ENCODE data around the gene WDR33.

Gene WDR33

DNA sequence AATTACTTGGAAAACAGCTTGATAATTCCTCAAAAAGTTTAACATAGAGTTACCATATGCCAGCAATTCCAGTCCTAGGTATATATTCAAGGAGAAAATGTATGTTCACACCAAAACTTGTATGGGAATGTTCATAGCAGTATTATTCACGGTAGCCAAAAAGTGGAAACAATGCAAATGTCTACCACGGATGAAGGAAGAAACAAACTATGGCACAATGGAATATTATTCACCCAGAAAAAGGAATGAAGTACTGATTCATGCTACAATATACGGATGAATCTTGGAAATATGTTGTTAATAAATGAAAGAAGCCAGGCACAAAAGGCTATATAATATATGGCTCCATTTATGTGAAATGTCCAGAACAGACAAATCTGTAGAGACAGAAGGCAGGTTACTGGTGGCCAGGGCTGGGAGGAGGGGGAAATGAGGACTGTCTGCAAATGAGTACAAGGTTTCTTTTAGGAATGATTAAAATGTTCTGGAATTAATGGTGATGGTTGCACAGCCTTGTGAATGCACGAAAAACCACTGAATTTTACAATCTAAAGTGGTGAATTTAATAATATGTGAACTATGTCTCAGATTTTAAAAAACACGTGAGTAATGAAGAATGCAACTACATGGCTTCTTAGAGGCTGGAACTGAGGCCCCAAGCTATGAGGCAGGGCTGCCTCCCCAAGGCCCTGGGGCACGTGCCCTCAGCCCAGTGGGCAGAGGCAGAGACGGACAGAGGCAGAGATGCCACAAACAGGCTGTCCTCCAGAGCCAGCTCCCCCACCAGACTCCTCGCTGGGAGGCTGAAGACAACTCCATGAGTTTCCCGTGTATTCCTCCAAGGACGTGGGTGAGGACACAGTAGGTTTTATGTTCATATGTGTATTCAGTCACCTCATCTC is 140.7 kb downstream of the WDR33 start:
- no peak for DNase-seq

DNA sequence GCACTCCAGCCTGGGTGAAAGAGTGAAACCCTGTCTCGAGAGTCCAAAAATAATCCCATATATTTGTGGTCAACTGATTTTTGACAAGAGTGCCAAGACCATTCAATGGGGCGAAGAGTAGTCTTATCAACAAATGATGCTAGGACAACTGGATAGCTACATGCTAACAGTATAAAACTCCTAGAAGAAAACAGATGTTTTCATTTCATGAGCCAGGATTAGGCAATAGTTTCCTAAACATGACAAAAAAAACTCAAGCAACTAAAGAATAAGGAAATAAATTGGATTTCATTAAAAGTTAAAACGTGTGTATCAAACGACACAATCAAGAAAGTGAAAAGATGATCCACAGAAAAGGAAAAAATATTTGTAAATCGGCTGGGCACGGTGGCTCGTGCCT is 141.9 kb downstream of the WDR33 start:
- DNase-seq = no peak

DNA sequence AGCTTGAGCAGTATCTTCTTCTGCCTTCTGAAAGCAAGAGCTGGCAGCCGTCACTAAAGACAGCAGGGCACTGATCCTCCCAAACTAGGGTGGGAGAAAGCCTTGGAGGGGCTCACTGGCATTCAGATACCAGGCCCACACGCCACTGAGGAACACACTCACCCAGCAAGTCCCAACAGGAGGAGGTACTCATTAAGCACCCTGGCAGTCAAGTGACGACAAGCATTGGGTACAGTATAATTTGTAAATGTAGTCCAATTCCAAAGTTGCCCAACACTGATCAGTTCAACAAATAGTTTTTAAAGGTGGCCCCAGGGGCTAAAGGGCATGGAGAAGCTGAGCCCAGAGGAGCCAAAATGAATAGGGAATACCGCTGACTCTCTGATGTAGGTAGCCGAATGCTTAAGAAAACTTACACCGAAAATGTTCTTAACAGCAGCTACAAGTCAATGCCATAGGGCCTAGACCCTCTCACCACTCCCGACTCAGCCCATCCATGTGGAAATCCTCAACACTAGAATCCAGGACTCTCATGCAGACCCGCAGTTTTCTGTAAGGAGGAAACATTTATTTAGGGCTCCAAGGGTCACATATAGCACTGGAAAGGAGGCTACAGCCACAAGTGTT is 145.6 kb downstream of the WDR33 start:
- no peak for DNase-seq

DNA sequence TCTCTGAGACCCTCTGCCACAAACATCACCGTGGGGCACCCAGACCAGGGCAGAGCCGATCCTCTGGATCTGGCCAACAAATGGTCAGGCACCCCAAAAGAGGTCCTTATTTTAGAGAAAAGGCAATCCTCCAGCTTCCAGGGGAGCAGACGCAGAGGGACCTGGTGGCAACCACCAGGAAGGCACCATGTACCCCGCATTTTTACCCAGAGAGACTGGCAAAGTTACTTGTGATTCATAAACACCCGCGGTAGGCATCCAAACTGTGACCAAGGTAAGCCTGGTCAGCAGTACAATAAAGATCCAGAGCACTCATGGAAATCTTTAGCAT is 146.1 kb downstream of the WDR33 start:
- DNase-seq = no peak

DNA sequence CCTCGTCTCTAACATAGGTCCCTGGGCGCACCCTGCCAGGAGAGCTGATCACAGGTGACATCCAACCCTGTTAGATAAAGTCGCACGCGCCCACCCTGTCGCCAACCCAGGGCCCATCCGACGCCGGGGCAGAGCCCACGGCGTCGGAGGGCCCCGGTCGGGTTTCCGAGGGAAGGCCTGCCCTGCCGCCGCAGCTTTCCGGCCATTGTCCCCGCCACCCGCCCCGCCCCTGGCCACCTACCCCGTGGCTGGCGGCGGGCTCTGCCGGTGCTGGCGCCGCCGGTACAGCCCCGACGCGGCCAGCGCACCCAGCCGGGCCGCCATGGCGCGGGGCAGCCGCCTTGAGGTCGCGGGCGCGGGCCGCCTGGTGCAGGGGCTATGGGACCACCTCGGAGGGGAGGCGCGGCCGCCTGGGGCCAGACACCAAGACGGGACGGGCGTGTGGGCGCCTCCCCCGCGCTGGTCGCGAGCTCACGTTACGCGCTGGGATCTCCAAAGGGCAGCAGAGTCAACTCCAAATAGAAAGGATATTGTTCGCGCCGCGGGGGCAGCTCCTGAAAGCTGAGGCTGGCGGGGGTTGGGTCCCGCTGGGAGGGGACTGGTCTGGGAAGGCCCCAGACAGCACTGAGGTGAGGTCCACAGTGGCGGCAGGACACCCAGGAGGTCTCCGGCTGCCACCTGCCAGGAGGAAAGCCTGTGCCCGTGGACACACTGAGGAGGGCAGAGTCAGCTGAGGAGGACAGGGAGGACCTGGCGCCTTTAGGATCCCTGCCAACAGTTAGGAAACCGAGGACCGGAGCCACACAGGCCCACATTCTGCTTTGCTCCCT is 146.7 kb downstream of the WDR33 start:
- DNase-seq = no peak

DNA sequence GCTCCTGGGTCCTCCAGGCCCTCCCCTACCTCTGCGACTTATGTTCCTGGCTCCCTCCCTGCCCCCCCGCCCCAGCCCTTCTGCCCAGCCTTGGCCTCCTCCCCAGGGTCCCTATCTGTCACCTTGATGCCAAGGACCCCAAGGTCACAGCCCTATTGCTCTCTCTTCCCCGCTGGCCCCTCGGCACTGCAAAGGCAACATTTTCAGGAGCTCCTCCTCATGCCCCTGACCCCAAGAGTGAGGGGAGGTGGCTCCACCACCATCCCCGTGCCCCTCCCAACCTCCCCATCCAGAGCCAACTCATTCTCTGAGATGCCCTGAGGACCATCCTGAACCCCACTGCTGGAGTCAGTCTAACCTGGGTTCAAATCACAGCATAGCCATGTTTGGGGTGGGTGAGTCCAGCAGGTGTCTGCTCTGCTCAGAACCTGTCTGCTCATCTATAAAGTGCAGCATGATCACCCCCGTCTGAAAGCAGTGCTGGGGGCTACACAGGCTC is 147.4 kb downstream of the WDR33 start:
- no peak for DNase-seq

DNA sequence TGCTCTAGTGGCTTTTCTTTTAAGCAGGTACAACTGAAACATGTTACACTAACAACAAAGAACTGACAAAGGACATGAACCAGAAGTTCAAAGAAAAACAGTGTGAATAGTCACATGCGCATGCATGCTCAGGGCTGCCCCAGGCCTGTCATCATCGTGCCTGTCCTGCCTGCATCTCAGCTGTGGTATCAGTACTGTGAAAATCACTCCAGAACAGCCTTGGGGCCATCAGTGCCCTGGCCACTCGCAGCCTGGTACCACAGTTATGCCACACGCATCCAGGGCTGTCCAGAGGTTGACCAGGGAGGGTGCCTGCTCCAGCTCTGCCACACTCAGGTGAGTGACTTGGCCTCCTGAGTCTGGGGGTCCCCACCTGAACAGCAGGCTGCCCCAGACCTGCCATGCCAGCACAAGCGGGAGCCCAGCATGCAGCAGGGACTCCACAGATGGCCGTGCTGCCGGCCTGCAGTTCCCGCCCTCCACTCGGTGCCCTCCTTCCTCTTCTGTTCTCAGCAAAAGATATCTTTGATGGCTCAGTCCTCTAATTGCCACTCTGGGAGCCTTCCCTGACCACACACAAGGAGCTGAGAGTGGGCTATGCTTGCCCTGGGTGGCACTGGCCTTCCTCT is 147.9 kb downstream of the WDR33 start:
- no peak for DNase-seq

DNA sequence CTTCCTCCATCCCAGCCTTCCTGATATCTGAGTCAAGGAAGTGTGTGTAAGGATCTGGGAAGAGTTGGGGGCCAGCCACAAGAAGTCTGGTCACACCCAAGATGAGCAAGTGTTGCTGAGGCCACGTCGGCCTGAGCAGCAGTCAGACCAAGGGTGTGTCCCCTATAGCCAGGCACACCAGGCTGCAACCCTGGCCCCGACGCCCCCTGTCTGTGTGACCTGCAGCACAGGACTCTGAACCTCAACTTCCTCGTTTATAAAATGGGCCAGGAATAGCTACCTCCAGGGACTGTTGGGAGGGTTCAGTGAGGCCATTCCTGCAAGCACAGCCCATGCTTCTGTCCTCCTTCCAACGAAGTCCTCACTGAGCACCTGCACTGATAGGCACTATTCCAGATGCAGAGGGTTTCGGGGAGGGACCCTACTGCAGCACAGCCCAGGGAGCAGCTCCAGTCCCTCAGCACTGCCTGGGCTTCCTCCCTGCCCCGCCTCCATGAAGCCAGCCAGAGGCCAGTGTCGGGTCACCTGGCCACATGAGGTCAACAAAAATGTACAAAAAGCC is 148.9 kb downstream of the WDR33 start:
- DNase-seq = no peak

DNA sequence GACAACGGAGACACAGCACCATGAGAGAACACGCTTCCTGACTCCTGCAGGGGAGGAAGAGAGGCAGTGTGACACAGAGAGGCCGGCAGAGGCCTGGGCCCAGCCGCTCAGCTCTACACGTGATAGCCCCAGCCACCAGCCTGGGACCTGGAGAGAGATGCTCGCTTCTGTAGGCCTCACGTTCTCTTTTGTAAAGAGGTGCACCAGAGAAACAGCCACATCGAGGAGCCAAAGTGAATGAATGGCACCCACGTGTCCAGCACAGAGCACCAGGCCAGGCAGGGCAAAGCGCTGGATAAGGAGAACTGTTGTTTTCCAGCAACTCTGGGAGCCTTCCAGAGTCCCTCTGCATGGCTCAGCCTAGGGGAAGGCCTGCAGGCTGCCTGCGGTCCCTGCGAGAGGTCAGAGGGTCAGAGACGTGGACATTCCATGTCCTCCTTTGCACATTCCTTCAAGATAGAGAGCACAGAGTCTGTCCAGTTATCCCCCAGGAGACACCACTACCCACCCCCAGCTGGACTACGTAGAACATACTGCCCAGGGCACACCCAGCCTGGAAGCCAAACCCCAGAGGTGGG is 149.8 kb downstream of the WDR33 start:
- DNase-seq = no peak

DNA sequence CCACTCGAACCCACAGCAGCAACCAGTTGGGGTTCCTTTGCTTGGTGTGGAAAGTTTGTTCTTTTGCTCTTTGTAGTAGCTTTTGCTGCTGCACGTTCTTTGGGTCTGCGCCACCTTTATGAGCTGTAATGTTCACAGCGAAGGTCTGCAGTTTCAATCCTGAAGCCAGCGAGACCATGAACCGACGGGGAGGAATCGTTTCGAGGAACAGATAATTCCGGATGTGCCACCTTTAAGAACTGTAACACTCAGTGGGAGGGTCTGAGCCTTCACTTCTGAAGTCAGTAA is 150.7 kb downstream of the WDR33 start:
- no peak for DNase-seq

DNA sequence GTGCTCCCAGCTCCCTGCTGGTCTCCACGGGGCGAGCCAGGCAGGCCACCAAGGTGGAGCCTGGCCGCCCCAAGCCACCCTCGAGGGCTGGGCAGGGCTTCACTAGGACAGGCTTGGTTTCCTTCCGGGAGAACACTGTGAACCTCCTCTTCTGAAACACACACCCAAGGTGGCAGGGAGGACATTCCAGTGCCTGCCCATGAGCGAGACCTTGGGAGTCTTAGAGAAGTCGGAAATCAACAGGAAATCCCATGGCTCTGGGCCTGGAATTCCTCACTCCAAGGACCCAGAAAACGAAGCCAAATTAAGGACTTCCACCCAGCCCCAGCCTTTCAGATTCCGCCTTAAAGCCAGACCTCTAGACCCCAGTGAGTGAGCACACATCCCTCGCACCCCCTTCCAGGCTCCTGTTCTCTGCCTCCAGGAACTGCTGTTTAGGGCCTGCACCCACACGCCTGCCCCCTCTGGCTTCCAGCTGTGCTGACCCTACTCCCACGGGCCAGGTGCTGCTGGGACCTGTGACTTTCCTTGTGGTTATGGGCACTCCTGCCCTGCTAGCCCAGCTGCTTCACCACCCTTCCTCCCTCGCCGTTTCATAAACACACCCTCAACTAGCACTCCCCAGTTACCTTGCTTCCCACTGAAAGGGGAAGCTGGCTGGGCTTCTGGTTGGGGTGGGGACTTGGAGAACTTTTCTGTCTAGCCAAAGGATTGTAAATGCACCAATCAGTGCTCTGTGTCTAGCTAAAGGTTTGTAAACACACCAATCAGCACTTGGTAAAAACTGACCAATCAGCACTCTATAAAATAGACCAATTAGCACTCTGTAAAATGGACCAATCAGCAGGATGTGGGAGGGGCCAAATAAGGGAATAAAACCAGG is 151.3 kb downstream of the WDR33 start:
- DNase-seq = no peak

DNA sequence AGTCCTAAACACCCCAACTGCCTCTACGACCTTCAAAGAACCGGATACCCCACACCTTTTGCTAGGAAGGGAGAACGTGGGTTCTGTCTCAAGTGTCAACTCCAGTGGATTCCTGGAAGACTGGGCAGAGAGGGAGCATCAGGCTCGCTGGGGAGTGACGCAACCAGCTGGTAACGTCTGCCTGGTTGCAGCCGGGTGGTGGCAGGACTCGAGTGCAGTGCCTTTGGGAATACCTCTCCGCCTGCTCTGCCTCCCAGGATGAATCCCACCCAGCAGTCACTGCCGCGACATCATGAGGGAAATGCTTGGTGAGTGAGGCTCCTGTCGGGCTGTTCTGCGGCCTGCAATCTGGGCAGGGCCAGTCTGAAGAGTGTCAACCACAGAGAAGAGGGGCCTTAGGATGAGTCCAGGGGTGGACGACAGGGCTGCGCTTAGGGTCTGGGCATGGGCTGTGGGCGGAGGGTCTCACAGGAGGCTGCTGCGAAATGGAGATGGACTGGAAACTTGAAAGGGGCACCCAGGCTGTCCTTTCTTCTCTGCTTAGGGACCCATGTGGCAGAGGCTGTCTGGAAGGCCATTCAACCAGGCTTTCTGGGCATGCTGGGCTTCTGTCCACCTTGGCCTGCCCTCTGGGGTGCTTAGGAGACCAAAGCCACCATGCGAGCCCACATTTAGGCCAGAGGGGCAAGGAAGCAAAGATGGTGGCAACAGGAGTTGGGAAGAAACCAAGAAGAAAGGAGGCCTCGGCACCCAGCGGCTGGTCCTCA is 152.1 kb downstream of the WDR33 start:
- DNase-seq = no peak

DNA sequence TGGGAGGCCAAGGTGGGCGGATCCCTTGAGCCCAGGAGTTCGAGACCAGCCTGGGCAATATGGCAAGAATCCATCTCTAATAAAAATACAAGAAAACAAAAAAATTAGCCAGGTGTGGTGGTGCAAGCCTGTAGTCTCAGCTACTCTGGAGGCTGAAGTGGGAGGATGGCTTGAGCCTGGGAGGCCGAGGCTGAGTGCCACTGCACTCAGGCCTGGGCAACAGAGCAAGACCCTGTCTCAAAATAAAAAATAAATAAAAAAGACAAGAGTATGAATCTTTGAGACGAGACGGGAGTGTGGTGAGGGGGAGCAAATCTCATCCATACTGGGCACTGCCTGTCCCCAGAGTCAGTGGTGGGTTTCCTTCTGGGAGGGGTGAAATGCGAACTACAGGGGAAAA is 152.8 kb downstream of the WDR33 start:
- DNase-seq = no peak

DNA sequence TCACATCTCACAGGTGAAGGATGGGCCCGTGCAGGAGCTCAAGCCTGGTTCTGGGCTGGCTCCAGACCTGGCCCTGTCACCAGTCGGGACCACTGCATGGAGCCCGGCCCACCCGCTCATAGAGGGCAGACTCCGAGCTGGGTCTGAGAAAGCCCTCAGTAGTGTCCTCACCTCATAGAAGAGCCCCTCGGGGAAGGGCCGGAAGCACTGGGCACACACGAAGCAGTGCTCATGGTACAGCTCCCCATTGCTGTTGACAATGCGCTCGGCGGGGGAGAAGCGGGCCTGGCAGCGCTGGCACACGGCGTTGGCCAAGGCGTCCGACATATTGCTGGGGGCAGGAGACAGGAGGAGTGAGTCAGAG is 153.8 kb downstream of the WDR33 start:
- DNase-seq = no peak

DNA sequence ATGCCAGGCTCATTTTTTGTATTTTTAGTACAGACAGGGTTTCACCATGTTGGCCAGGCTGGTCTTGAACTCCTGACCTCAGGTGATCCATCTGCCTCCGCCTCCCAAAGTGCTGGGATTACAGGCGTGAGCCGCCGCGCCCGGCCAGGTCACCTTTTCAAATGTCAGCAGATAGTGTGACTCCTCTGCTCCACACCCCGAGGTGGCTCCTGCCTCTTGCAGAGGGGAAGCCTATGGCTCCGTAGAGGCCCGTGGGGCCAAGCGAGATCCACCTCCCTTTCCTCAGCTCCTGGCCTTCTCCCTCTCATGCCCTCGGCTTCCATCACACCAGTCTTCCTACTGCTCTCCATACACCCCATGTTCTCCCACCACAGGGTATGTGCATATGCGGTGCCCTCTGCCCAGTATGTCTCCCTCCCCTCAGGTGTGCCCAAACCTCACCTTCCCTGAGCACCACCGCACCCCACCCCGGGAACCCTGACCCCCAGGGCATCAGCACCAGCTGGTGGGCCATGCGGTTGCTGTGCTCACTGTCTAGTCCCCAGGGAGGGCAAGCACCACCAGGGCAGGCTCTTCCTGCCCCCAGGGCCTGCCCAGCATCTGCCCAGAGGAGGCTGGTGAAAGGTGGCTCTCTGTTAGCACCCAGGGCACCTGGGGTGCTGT is 154.3 kb downstream of the WDR33 start:
- no peak for DNase-seq

DNA sequence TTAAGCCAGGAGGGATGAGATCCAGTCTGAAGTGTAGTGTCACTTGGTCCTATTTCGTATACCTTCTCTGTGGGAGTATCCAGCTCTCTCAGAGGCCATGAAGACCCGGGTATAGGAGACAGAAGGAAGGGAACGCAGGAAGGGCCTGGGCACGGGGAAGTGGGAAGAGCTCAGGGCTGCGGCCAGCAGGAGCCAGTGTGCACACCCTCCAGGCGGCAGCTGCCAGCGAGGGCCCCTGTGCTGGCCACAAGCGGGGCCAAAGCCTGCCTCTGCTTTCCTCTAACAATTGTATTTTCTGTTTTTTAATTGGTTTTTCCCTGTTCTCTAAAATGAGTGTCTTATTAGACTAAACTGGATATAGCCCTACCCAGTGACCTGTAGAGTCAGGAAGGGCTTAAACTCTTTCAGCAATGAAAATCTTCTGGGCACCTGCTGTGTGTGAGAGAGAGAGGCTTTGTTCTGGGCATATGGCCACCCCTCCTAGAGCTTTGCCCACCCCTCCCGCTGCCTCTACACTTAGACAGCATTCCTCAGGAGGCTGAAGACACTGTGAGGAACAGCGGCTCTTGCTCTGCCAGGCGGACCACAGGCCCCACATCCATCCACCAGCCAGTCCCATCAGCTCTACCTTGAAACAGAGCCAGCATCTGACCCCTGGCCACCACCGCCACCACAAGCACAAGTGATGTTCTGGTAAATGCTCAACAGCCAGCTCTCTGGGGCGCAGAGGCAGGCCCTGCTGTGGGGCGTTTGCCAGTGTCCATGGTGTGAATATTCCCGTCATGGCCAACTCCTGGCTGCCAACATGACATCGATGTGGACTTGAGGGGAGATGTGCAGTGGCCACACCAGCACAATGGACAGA is 155.5 kb downstream of the WDR33 start:
- no peak for DNase-seq

DNA sequence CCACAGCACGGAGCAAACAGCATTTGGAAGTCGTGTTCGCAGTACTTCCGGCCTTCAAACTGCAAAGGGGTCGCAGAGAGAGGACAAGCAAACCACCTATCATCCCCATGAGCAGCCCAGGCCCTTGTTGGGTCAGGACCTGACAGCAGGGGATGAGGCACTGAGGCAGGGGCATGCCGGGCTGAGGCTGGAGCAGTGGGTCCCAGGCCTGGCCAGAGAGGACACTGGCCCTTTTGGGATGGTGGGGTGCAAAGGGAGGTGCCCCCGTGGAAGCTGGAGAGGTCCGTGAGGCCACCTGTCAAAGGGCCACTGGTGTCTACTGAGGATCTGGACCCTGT is 156.2 kb downstream of the WDR33 start:
- DNase-seq = no peak

DNA sequence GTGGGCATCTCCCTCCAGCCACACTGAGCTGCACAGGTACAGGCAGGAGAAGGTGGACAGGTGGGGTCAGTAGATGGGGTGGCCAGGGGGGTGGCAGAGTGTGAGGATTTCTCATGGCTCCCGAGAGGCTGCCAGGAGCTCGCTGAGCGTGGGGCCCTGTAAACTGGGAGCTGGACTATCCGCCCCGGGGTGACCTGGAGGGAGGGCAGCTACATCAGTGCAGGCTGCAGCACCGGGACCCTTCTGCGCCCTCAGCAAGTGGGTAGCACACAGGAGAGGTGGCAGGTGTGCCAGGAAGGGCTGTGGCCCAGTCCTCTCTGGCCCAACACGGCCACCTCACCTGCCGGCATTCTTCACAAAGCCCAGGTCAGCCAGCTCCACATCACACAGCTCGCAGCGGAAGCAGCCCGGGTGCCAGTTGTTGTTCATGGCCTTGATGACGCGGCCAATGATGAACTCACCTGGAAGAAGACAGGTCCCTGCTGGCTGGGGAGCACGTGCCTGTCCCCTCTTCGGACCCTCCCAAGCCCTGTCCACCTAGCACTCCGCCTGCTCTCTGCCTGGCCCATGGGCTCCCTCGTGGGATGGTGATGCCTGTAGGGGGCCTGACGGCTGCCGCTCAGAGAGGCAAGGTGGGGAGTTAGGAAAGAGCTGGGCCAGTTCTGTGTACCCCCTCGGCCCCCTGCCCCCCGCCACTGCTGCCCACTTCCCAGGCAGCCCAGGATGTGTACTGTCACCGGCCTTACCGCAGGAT is 156.7 kb downstream of the WDR33 start:
- no peak for DNase-seq

All from NCI-H510A (cell line).